Mesothelial cell of epicardium (in vitro differentiated cells): ENCODE data around the gene WDR41. TPM values are rescaled to one million over a fixed set of nuclear protein-coding genes. Genes with fewer than 3 reads are reported as not detected.

Experiments
- DNase-seq, 2 experiments: peaks; one replicate each; pipeline ENCODE4 v3.0.0; 2021; ENCODE audit warnings: low spot score in 2 of 2; ENCODE audit not compliant: unreplicated experiment in 2 of 2
- H3K27ac Mint-ChIP-seq: 2 replicates; pipeline ENCODE4 v1.8.0; 2021; ENCODE audit warnings: mixed read lengths
- H3K27me3 Mint-ChIP-seq: 2 replicates; pipeline ENCODE4 v1.8.0; 2021; ENCODE audit warnings: low read depth, mixed read lengths
- H3K36me3 Mint-ChIP-seq: 2 replicates; pipeline ENCODE4 v1.8.0; 2021; ENCODE audit warnings: mixed read lengths
- H3K4me1 Mint-ChIP-seq: 2 replicates; pipeline ENCODE4 v1.8.0; 2021; ENCODE audit warnings: mixed read lengths
- H3K4me3 Mint-ChIP-seq: 2 replicates; pipeline ENCODE4 v1.8.0; 2021; ENCODE audit warnings: mild to moderate bottlenecking, moderate library complexity, mixed read lengths
- H3K9me3 Mint-ChIP-seq: 2 replicates; pipeline ENCODE4 v1.8.0; 2021; ENCODE audit warnings: mixed read lengths
- CTCF ChIP-seq: fragments of 200-600 bp; sonication (generic); IDR thresholded peaks from one replicate; pipeline ENCODE4 v1.5.0; 2021; ENCODE audit warnings: antibody characterized with exemption; ENCODE audit not compliant: unreplicated experiment
- total RNA-seq: library from RNA; stranded (reverse); gene quantifications from 3 replicates; pipeline ENCODE4 v1.2.1, GENCODE V29; 2021

WDR41 gene
- total RNA-seq, 1 donor from 2014 or later = 48.7 TPM

GRCh38 chr5:77438071-77438470 is 54.0 kb downstream of the WDR41 start:
- TF ChIP-seq CTCF = no peak
- Mint-ChIP-seq H3K36me3 (peaks cover 22% of the 10 kb centered on the region), H3K4me1 (no peaks in the 10 kb centered on the region), H3K4me3 (no peak overlapping the region), H3K9me3 (no peaks in the 10 kb centered on the region), H3K27ac (no peak overlapping the region), H3K27me3 (no peaks in the 10 kb centered on the region)
- no peak for DNase-seq

GRCh38 chr5:77437194-77437593 is 54.9 kb downstream of the WDR41 start:
- peaks cover 29% of the 10 kb centered on the region for H3K36me3 Mint-ChIP-seq
- no peak overlapping the region for H3K27ac Mint-ChIP-seq
- H3K4me3 Mint-ChIP-seq = no peak overlapping the region
- no peak for TF ChIP-seq CTCF
- no peaks in the 10 kb centered on the region for H3K9me3 Mint-ChIP-seq
- H3K4me1 Mint-ChIP-seq = no peaks in the 10 kb centered on the region
- no peak for DNase-seq
- H3K27me3 Mint-ChIP-seq = no peaks in the 10 kb centered on the region

- DNase-seq = no peak
- H3K36me3 Mint-ChIP-seq = peaks cover 51% of the 10 kb centered on the region
- peaks cover 4% of the 10 kb centered on the region for H3K4me1 Mint-ChIP-seq
- no peaks in the 10 kb centered on the region for H3K27me3 Mint-ChIP-seq
- H3K9me3 Mint-ChIP-seq = no peaks in the 10 kb centered on the region
- no peak overlapping the region for H3K27ac Mint-ChIP-seq
- no peak overlapping the region for H3K4me3 Mint-ChIP-seq
- TF ChIP-seq CTCF = no peak
Measured at GRCh38 chr5:77431719-77432118, 60.4 kb downstream of the WDR41 start.

- no peaks in the 10 kb centered on the region for H3K27me3 Mint-ChIP-seq
- no peak overlapping the region for H3K27ac Mint-ChIP-seq
- no peak overlapping the region for H3K4me3 Mint-ChIP-seq
- no peak for DNase-seq
- peaks cover 8% of the 10 kb centered on the region for H3K4me1 Mint-ChIP-seq
- H3K36me3 Mint-ChIP-seq = peaks cover 51% of the 10 kb centered on the region
- no peak for TF ChIP-seq CTCF
- H3K9me3 Mint-ChIP-seq = no peaks in the 10 kb centered on the region
Measured at GRCh38 chr5:77431286-77431685, 60.8 kb downstream of the WDR41 start.

- H3K9me3 Mint-ChIP-seq = no peaks in the 10 kb centered on the region
Measured at GRCh38 chr5:77430726-77431125, 61.4 kb downstream of the WDR41 start.

More at GRCh38 chr5:77430726-77431125, 61.4 kb downstream of the WDR41 start:
- DNase-seq = no peak
- no peak for TF ChIP-seq CTCF
- peaks cover 14% of the 10 kb centered on the region for H3K4me1 Mint-ChIP-seq
- H3K36me3 Mint-ChIP-seq = peaks cover 51% of the 10 kb centered on the region
- no peak overlapping the region for H3K4me3 Mint-ChIP-seq
- H3K27ac Mint-ChIP-seq = no peak overlapping the region
- H3K27me3 Mint-ChIP-seq = no peaks in the 10 kb centered on the region
